Activated CD8-positive, alpha-beta memory T cell treated with anti-CD3 and anti-CD28 coated beads for 36 hours (primary cell): ENCODE results near the gene VEZF1. TPM values are rescaled to one million over a fixed set of nuclear protein-coding genes. Genes with fewer than 3 reads are reported as not detected.

Experiments
- CTCF ChIA-PET: fragments of 350-600 bp; sonication (Branson Sonifier 250); formaldehyde crosslinking; loops from one replicate; lab custom pipeline; 2021; ENCODE audit warnings: antibody characterized with exemption; lab: Charles Lee
- POLR2A ChIA-PET: fragments of 350-600 bp; sonication (Branson Sonifier 250); formaldehyde crosslinking; loops from one replicate; lab custom pipeline; 2021; ENCODE audit warnings: antibody characterized with exemption; lab: Charles Lee
- total RNA-seq, 2 experiments: library from RNA; stranded (reverse); gene quantifications; one replicate each; pipeline ENCODE4 v1.2.3, GENCODE V29; 2021

Gene VEZF1
- total RNA-seq, 2 experiments from 2014 or later = 21.7 to 23.3 TPM

GRCh38 chr17:57925361-57925990 lies 62.6 kb downstream of the VEZF1 start:
- POLR2A ChIA-PET = interaction anchor here (0.5 kb wide), 1 partner anchor 629 kb away, joined by 4 read pairs; no protein-coding TSS in a partner anchor
- CTCF ChIA-PET = interaction anchor here (0.6 kb wide), 1 partner anchor 12 kb away, joined by 3 read pairs; no protein-coding TSS in a partner anchor

DNA sequence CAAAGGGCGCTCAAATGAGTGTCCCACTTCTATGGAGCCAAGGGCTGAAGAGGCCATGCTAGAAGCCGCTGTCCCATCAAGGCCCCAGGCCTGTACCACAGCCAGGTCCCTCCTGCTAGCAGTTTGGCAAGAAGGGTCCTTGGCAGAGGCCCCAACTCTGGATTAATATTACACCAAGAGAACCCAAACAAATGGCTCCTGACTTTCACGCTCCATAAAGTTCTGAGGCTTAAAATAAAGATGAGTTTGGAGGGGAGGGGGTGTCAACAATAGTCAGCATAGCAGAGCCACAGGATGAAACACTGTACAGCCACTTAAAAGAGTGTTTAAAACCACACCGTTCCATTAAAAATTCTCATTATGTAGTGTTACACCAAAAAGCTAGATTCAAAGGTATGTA lies 63.4 kb downstream of the VEZF1 start:
- POLR2A ChIA-PET = no interaction called here
- CTCF ChIA-PET = interaction anchor here (0.6 kb wide), 1 partner anchor 13 kb away, joined by 3 read pairs; no protein-coding TSS in a partner anchor

Other genes starting within 250 kb of the VEZF1 start
- gene CCDC182, start 243.0 kb downstream of the VEZF1 start, total RNA-seq = not detected
- gene MRPS23, start 138.2 kb downstream of the VEZF1 start, total RNA-seq = 10 to 100 TPM; 87.1 to 88.4 TPM
- under 1 TPM in 1 of 2 experiments, not detected in 1; 0.30 TPM for gene CUEDC1, start 32.8 kb downstream of the VEZF1 start, total RNA-seq
- 100 to 1,000 TPM; 467 to 508 TPM for gene SRSF1, start 19.0 kb upstream of the VEZF1 start, total RNA-seq
- gene DYNLL2, start 95.2 kb upstream of the VEZF1 start, total RNA-seq = 10 to 100 TPM; 36.1 to 36.5 TPM
- under 1 TPM; 0.08 to 0.15 TPM for gene OR4D1, start 160.1 kb upstream of the VEZF1 start, total RNA-seq
- not detected for gene OR4D2, start 178.7 kb upstream of the VEZF1 start, total RNA-seq
- not detected for gene EPX, start 204.5 kb upstream of the VEZF1 start, total RNA-seq
- gene MKS1, start 231.0 kb upstream of the VEZF1 start, total RNA-seq = 10 to 100 TPM; 26.4 to 31.8 TPM